Stimulated activated memory B cell treated with anti-CD40 and anti-IgM and Interleukin-4, amounts not matched to agents 10 μg/mL and 1 μg/mL and 100 μg/mL, for 72 hours (primary cell): Measurements from ENCODE around the gene NIFK.

ENCODE experiments used
- ATAC-seq: fragments of 150-1000 bp; cut with Tn5 transposase; 2 replicates; pipeline ENCODE4 v1.10.0; 2021
- H3K27ac Mint-ChIP-seq: one replicate; pipeline ENCODE4 v1.8.0; 2022; ENCODE audit warnings: mild to moderate bottlenecking, mixed read lengths
- H3K27me3 Mint-ChIP-seq: one replicate; pipeline ENCODE4 v1.8.0; 2022; ENCODE audit warnings: mixed read lengths
- H3K36me3 Mint-ChIP-seq: one replicate; pipeline ENCODE4 v1.8.0; 2022; ENCODE audit warnings: mixed read lengths
- H3K4me1 Mint-ChIP-seq: one replicate; pipeline ENCODE4 v1.8.0; 2022; ENCODE audit warnings: mixed read lengths
- H3K4me3 Mint-ChIP-seq: one replicate; pipeline ENCODE4 v1.8.0; 2022; ENCODE audit warnings: mild to moderate bottlenecking, moderate library complexity, mixed read lengths
- H3K9me3 Mint-ChIP-seq: one replicate; pipeline ENCODE4 v1.8.0; 2022; ENCODE audit warnings: mixed read lengths

NIFK gene

GRCh38 chr2:121690095-121690494 is 46.6 kb downstream of the NIFK start:
- no peak for ATAC-seq
- Mint-ChIP-seq H3K36me3 (no peaks in the 10 kb centered on the region), H3K4me3 (no peak overlapping the region), H3K4me1 (peaks cover 7% of the 10 kb centered on the region), H3K27me3 (no peaks in the 10 kb centered on the region), H3K27ac (no peak overlapping the region), H3K9me3 (no peaks in the 10 kb centered on the region)

DNA sequence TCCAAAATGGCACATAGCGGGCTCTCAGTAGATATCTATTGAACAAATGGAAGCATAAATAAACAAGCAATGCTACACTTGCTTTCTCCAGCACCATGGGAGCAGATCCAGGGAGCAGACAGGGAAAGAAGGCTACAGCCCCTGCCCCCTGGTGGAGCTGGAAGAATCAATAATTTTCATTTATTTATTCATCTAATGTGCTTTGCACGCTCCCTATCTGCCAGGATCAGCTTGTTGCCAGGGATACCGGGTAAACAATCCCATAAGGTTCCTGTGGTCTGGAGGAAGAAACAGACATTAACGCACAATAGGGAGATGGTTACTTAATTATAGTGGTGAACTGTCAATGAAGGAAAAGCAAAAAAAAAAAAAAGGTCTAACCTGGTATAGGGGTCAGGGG is 47.3 kb downstream of the NIFK start:
- peaks cover 7% of the 10 kb centered on the region for H3K4me1 Mint-ChIP-seq

DNA sequence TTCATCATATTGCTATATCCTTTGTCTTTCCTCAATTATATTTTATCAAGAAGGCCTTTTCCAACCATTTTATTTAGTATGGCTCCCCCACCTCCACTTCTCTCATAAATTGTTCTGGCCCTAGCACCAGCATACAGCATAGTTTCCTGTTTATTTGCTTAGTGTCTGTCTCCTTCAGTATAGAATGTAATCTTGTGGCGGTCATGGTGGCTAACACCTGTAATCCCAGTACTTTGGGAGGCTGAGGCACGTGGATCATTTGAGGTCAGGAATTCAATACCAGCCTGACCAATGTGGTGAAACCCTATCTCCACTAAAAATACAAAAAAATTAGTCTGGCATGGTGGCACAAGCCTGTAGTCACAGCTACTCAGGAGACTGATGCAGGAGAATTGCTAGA is 47.9 kb downstream of the NIFK start:
- Mint-ChIP-seq H3K9me3 (peaks cover 5% of the 10 kb centered on the region), H3K4me3 (no peak overlapping the region), H3K27me3 (no peaks in the 10 kb centered on the region), H3K27ac (no peak overlapping the region), H3K36me3 (no peaks in the 10 kb centered on the region), H3K4me1 (peaks cover 7% of the 10 kb centered on the region)
- no peak for ATAC-seq

More for the DNA sequence above, 47.3 kb downstream of the NIFK start:
- H3K4me3 Mint-ChIP-seq = no peak overlapping the region
- H3K36me3 Mint-ChIP-seq = no peaks in the 10 kb centered on the region
- H3K27me3 Mint-ChIP-seq = no peaks in the 10 kb centered on the region
- H3K9me3 Mint-ChIP-seq = peaks cover under 1% of the 10 kb centered on the region
- no peak for ATAC-seq
- H3K27ac Mint-ChIP-seq = no peak overlapping the region

DNA sequence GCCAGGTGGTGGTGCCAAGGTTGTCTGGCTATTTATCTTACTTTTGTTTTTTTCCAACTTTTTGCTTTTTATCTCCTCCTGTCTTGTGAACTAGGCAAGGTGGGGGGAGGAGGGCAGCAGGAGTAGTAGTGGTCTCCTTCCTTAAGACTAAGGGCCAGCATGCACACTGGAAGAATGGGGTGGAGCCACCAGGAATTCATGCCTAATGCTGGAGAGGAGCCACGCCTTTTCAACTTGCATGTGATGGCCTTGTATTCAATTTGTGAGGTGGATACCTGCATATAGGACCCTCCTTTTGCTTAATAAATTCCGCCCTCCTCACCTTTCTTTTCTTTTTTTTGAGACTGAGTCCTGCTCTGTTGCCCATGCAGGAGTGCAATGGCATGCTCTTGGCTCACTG is 49.8 kb downstream of the NIFK start:
- peaks cover 12% of the 10 kb centered on the region for H3K9me3 Mint-ChIP-seq
- H3K4me1 Mint-ChIP-seq = peaks cover 7% of the 10 kb centered on the region
- ATAC-seq = no peak
- no peak overlapping the region for H3K4me3 Mint-ChIP-seq
- H3K27me3 Mint-ChIP-seq = no peaks in the 10 kb centered on the region
- H3K27ac Mint-ChIP-seq = no peak overlapping the region
- H3K36me3 Mint-ChIP-seq = no peaks in the 10 kb centered on the region

DNA sequence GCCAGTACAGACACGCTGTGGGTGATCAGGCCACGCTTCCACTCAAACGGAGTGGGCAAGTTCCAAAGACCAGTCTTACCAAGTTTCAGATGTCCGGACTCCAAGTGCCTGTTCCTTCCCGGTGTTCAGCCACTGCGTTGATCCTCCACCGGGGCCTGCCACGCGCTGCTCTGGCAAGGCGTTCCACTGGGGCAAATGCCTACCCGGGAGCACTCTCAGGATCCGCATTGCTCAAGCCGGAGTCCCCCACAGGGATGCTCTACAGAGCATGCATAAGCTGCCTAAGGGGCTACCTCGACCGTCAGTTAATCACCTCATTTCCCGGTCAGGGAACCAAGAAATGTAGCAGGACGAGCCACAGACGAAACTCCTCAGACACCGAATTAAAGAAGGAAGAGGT is 50.5 kb downstream of the NIFK start:
- no peak for ATAC-seq
- no peak overlapping the region for H3K4me3 Mint-ChIP-seq

GRCh38 chr2:121682396-121683298 is 54.0 kb downstream of the NIFK start:
- H3K9me3 Mint-ChIP-seq = peaks cover 20% of the 10 kb centered on the region
- peaks cover 2% of the 10 kb centered on the region for H3K4me1 Mint-ChIP-seq
- H3K27ac Mint-ChIP-seq = no peak overlapping the region
- no peak for ATAC-seq
- H3K27me3 Mint-ChIP-seq = no peaks in the 10 kb centered on the region
- no peak overlapping the region for H3K4me3 Mint-ChIP-seq
- H3K36me3 Mint-ChIP-seq = no peaks in the 10 kb centered on the region

More for the DNA sequence above, 50.5 kb downstream of the NIFK start:
- Mint-ChIP-seq H3K27me3 (no peaks in the 10 kb centered on the region), H3K36me3 (no peaks in the 10 kb centered on the region), H3K4me1 (peaks cover 7% of the 10 kb centered on the region), H3K27ac (no peak overlapping the region), H3K9me3 (peaks cover 14% of the 10 kb centered on the region)

GRCh38 chr2:121677855-121678254 is 58.8 kb downstream of the NIFK start:
- Mint-ChIP-seq H3K27me3 (no peaks in the 10 kb centered on the region), H3K4me3 (no peak overlapping the region), H3K4me1 (no peaks in the 10 kb centered on the region), H3K27ac (no peak overlapping the region), H3K9me3 (peaks cover 28% of the 10 kb centered on the region), H3K36me3 (no peaks in the 10 kb centered on the region)
- no peak for ATAC-seq
